HG02970 (cell line): ENCODE results near the gene HNRNPA3.

Experiments used
- ATAC-seq: cut with Tn5 transposase; IDR thresholded peaks from one replicate; pipeline ENCODE4 v1.9.1; 2021; ENCODE audit warnings: mild to moderate bottlenecking, moderate library complexity, moderate number of reproducible peaks; ENCODE audit not compliant: unreplicated experiment, low FRiP score

HNRNPA3 gene

GRCh38 chr2:177268187-177268871, 55.7 kb downstream of the HNRNPA3 start:
- ATAC-seq: no peak

GRCh38 chr2:177268901-177269300, 56.3 kb downstream of the HNRNPA3 start:
- no peak for ATAC-seq

- ATAC-seq: no peak
These were observed 57.9 kb downstream of the HNRNPA3 start for GRCh38 chr2:177270531-177270930.

GRCh38 chr2:177271981-177272666, 59.5 kb downstream of the HNRNPA3 start:
- no peak for ATAC-seq

- ATAC-seq: no peak
These were observed 60.2 kb downstream of the HNRNPA3 start for GRCh38 chr2:177272765-177273164.

- no peak for ATAC-seq
These were observed 60.8 kb downstream of the HNRNPA3 start for GRCh38 chr2:177273408-177273807.
